ENCODE results near the gene PPP1R12C.

- TF ChIP-seq CTCF (IDR thresholded peaks at IDR 0.05) (no peak), POLR2A (IDR thresholded peaks at IDR 0.05) (no peak)
Observed at GRCh38 chr19:55092423-55093318, 24.8 kb downstream of the PPP1R12C start.

Data from uterus (tissue), 2 donors.